Stimulated activated CD4-positive, alpha-beta T cell treated with anti-CD3 and anti-CD28 coated beads, Interleukin-15, amount 100 ng/mL, for 1 hour (primary cell): ENCODE data around the gene UAP1L1.
"Not testable (repeated sequence)": the region's sequence is repeated elsewhere in the genome, so short reads cannot be mapped to it uniquely, and the experiment has no call there.

ENCODE experiments used
- DNase-seq, 2 donors: peaks; one replicate each; pipeline ENCODE4 v3.0.0-alpha.2; 2020; ENCODE audit warnings: low read depth in 1 of 2, low spot score in 1 of 2

UAP1L1 gene

GRCh38 chr9:137112564-137113384 lies 35.5 kb downstream of the UAP1L1 start:
- DNase-seq: no peak

GRCh38 chr9:137113385-137114159 lies 36.3 kb downstream of the UAP1L1 start:
- no peak for DNase-seq

GRCh38 chr9:137114220-137114612 lies 36.9 kb downstream of the UAP1L1 start:
- DNase-seq: no peak

GRCh38 chr9:137114613-137115393 lies 37.5 kb downstream of the UAP1L1 start, which contains the start of gene DPP7:
Gene DPP7 (minus strand): TSS chr9:137114733. CDS start chr9:137114713, 20 bp downstream.
- peak; percentile 68 to 73 for DNase-seq

GRCh38 chr9:137115394-137116026 lies 38.2 kb downstream of the UAP1L1 start:
- no peak for DNase-seq

- no peak for DNase-seq
Measured at GRCh38 chr9:137116027-137116507, 38.8 kb downstream of the UAP1L1 start.

- no peak for DNase-seq
Measured at GRCh38 chr9:137116728-137117127, 39.4 kb downstream of the UAP1L1 start.

GRCh38 chr9:137117269-137117731 lies 40.0 kb downstream of the UAP1L1 start:
- DNase-seq: no peak

- not testable (repeated sequence) for DNase-seq
Measured at GRCh38 chr9:137118092-137118603, 40.8 kb downstream of the UAP1L1 start.

- DNase-seq: not testable (repeated sequence)
Measured at GRCh38 chr9:137121927-137122795, 44.8 kb downstream of the UAP1L1 start.

- DNase-seq: not testable (repeated sequence)
Measured at GRCh38 chr9:137122796-137123467, 45.6 kb downstream of the UAP1L1 start.

GRCh38 chr9:137123468-137123837 lies 46.1 kb downstream of the UAP1L1 start:
- no peak for DNase-seq

GRCh38 chr9:137123952-137124462 lies 46.7 kb downstream of the UAP1L1 start:
- DNase-seq: not testable (repeated sequence)

GRCh38 chr9:137126786-137127185 lies 49.5 kb downstream of the UAP1L1 start:
- no peak for DNase-seq

- DNase-seq: no peak
Measured at GRCh38 chr9:137127301-137128157, 50.2 kb downstream of the UAP1L1 start.

- DNase-seq: no peak
Measured at GRCh38 chr9:137128158-137128861, 51.0 kb downstream of the UAP1L1 start.

GRCh38 chr9:137128862-137129455 lies 51.6 kb downstream of the UAP1L1 start:
- no peak for DNase-seq
